Bronchial epithelial cell (primary cell): ENCODE data around the gene PTPRN2. TPM values are rescaled to one million over a fixed set of nuclear protein-coding genes. Genes with fewer than 3 reads are reported as not detected.

Source experiments
- DNase-seq: peaks from one replicate; pipeline ENCODE4 v3.0.0-alpha.2; 2010; ENCODE audit warnings: low read depth
- FAIRE-seq: peaks from 2 replicates; lab custom pipeline; 2011; peaks lifted over from hg19 to GRCh38; lab: Jason Lieb, UNC
- H3K27me3 ChIP-seq: 2 replicates; pipeline ENCODE4 v1.5.1; 2011; ENCODE audit warnings: low read length; ENCODE audit not compliant: control insufficient read depth, insufficient read depth
- H3K36me3 ChIP-seq: 2 replicates; pipeline ENCODE4 v1.5.1; 2011; ENCODE audit warnings: low read length; ENCODE audit not compliant: control insufficient read depth, insufficient read depth
- H3K4me3 ChIP-seq: 2 replicates; pipeline ENCODE4 v1.5.1; 2011; ENCODE audit warnings: mild to moderate bottlenecking, low read depth, low read length, control low read depth
- CTCF ChIP-seq: IDR thresholded peaks from 2 replicates; pipeline ENCODE4 v1.5.1; 2011; ENCODE audit warnings: mild to moderate bottlenecking, moderate library complexity, low read length, control low read depth, inconsistent platforms; ENCODE audit not compliant: insufficient read depth, severe bottlenecking
- total RNA-seq: library from RNA; depleted of rRNA; stranded (reverse); fragments of >200 nt; gene quantifications from 2 replicates; pipeline ENCODE4 v1.2.1, GENCODE V29; 2014

PTPRN2 gene
- total RNA-seq, 1 donor from 2014 or later, result 1.1 TPM

- H3K36me3 ChIP-seq, result no peaks in the 10 kb centered on the region
- FAIRE-seq, result no peak
- no peak overlapping the region for H3K4me3 ChIP-seq
Observed at GRCh38 chr7:157715071-157715937, 872.3 kb downstream of the PTPRN2 start.

DNA sequence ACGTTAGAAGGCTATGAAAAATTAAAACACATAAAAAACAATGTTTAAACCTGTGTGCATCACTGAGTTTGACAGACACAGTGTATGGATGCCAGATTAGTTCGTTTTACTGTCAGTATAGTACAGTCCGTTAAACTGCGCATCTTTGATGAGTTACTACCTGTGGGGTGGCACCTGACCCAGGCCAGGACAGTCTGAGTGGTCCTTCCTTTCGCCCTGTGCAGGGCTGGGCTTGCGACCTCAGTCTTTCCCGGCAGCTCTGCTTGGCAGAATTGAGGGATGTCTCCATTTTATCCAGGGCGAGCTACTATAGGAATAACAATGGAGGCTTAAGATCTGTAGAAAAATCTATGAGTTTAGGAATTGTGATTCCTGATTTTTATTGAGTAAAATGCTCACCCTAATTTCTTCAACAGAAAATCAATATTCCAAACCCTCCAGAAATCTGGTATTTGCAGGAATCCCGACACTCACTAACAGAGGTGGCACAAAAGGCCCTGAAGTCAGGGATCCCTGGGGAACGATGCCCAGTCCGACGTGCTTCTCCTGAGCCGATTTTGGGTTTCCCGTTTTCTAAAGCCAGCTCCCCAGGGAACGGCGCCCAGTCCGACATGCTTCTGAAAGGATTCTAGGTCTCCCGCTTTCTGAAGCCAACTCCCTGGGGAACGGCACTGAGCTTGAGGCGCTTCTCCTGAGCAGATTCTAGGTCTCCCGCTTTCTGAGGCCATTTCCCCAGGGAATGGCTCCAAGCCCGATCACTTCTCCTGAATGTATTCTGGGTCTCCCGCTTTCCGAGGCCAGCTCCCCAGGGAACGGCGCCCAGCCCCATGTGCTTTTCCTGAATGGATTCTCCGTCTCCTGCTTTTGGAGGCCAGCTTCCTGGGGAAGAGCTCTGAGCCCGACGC is 873.2 kb downstream of the PTPRN2 start:
- FAIRE-seq (no peak), DNase-seq (no peak)
- Histone ChIP-seq H3K4me3 (no peak overlapping the region), H3K27me3 (no peaks in the 10 kb centered on the region), H3K36me3 (no peaks in the 10 kb centered on the region)
- TF ChIP-seq CTCF, result no peak

More at GRCh38 chr7:157715071-157715937, 872.3 kb downstream of the PTPRN2 start:
- TF ChIP-seq CTCF, result no peak
- H3K27me3 ChIP-seq, result no peaks in the 10 kb centered on the region
- no peak for DNase-seq

DNA sequence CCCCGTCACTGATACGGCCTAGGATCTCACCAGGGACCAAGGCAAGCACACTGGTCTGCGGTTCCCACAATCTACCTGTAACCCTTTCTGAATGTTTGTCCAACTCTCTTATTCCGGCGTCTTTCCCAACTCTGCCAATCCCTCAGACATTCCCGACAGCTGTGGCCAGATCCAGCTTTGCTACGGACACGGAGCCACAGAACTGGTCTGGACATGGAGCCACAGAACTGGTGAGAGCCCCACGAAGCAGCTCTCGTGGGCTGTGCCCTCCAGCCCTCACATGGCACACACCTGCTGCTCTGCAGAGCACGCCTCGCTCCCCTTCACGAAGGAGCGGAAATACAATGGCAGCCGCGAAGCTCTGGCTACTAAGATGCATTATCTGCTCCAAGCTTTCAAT is 874.0 kb downstream of the PTPRN2 start:
- Histone ChIP-seq H3K36me3 (no peaks in the 10 kb centered on the region), H3K27me3 (no peaks in the 10 kb centered on the region), H3K4me3 (no peak overlapping the region)
- TF ChIP-seq CTCF, result no peak
- FAIRE-seq (no peak), DNase-seq (no peak)

DNA sequence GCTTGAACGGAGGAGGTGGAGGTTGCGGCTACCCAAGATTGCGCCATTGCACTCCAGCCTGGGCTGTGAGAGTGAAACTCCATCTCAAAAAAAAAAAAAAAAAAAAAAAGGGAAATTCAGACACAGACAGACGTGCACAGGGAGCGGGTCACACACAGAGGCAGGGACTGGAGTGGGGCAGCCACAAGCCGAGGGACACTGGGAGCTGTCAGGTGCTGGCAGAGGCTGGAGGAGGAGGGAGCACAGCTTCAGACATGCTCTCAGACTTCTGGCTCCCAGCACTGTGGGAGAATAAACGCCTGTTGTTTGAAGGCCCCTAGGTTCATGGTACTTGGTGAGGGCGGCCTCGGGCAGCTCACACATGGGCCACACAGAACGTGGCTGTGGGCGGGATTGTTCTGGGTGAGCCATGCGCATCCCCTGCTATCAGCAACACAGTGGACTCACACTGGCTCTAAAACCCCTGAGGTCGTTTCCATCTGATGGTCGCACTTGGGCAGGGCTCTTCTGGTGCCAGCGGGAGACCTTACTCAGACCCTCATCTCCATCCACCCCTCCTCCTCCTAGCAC is 874.9 kb downstream of the PTPRN2 start:
- DNase-seq (no peak), FAIRE-seq (no peak)
- Histone ChIP-seq H3K27me3 (no peaks in the 10 kb centered on the region), H3K4me3 (no peak overlapping the region), H3K36me3 (no peaks in the 10 kb centered on the region)
- no peak for TF ChIP-seq CTCF

GRCh38 chr7:157711353-157711888 is 876.2 kb downstream of the PTPRN2 start:
- no peaks in the 10 kb centered on the region for H3K27me3 ChIP-seq

More at GRCh38 chr7:157711353-157711888, 876.2 kb downstream of the PTPRN2 start:
- no peak overlapping the region for H3K4me3 ChIP-seq
- DNase-seq (no peak), FAIRE-seq (no peak)
- no peak for TF ChIP-seq CTCF
- no peaks in the 10 kb centered on the region for H3K36me3 ChIP-seq
